ENCODE measurements around the gene TGM1. TPM values are rescaled to one million over a fixed set of nuclear protein-coding genes. Genes with fewer than 3 reads are reported as not detected.

TGM1 gene
- total RNA-seq, 4 donors from 2014 or later: 0.20 TPM; not detected in 3

GRCh38 chr14:24291446-24292117 lies 28.6 kb upstream of the TGM1 start:
- Histone ChIP-seq H3K9me3 (no peaks in the 10 kb centered on the region), H3K4me3 (no peak overlapping the region), H3K4me1 (no peaks in the 10 kb centered on the region), H3K27ac (no peak overlapping the region), H3K36me3 (peaks cover 0 to 31% of the 10 kb centered on the region in 2 donors), H3K27me3 (no peaks in the 10 kb centered on the region)
- no peak for DNase-seq
- no peak for TF ChIP-seq CTCF (IDR thresholded peaks at IDR 0.05 in 4 of 5, conservative IDR thresholded peaks at IDR 0.05 in 1 of 5)
- no peak for TF ChIP-seq POLR2A (IDR thresholded peaks at IDR 0.05)
- no peak for ATAC-seq
- in situ Hi-C loops (cut with MboI; ENCODE audit: low sequenced_read_pairs in 4 of 4): loop anchor here in 1 of 4 donors (10.0 kb wide), 1 partner anchor 47 kb away; the partner anchor contains the start of gene TINF2
- intact Hi-C loops (cut with DNase I; ENCODE audit: low total_unique reads): loop anchor here (10.0 kb wide), 1 partner anchor 127 kb away; the partner anchor contains the start of gene IRF9

- in situ Hi-C loops (cut with MboI; ENCODE audit: low sequenced_read_pairs in 4 of 4) (loop anchor here in 1 of 4 donors (10.0 kb wide), 1 partner anchor 46 kb away; the partner anchor contains the start of gene TINF2), intact Hi-C loops (cut with DNase I; ENCODE audit: low total_unique reads) (loop anchor here (10.0 kb wide), 1 partner anchor 126 kb away; the partner anchor contains the start of gene IRF9)
- Histone ChIP-seq H3K36me3 (peaks cover 0 to 31% of the 10 kb centered on the region in 2 donors), H3K4me3 (no peak overlapping the region), H3K4me1 (no peaks in the 10 kb centered on the region), H3K27me3 (no peaks in the 10 kb centered on the region), H3K27ac (no peak overlapping the region), H3K9me3 (no peaks in the 10 kb centered on the region)
- no peak for ATAC-seq
- TF ChIP-seq CTCF (IDR thresholded peaks at IDR 0.05 in 4 of 5, conservative IDR thresholded peaks at IDR 0.05 in 1 of 5) (no peak), POLR2A (IDR thresholded peaks at IDR 0.05) (no peak)
- no peak for DNase-seq
These were observed 27.8 kb upstream of the TGM1 start for GRCh38 chr14:24290746-24291145.

GRCh38 chr14:24289649-24290280 lies 26.8 kb upstream of the TGM1 start:
- in situ Hi-C loops (cut with MboI; ENCODE audit: low sequenced_read_pairs in 4 of 4): loop anchor here in 1 of 4 donors (10.0 kb wide), 1 partner anchor 45 kb away; the partner anchor contains the start of gene TINF2
- H3K36me3 ChIP-seq: peaks cover 0 to 31% of the 10 kb centered on the region in 2 donors

GRCh38 chr14:24286996-24287395 lies 24.0 kb upstream of the TGM1 start:
- in situ Hi-C loops (cut with MboI; ENCODE audit: low sequenced_read_pairs in 4 of 4): no loop called here
- intact Hi-C loops (cut with DNase I; ENCODE audit: low total_unique reads): no loop called here

More at GRCh38 chr14:24289649-24290280, 26.8 kb upstream of the TGM1 start:
- Histone ChIP-seq H3K27me3 (no peaks in the 10 kb centered on the region), H3K4me3 (no peak overlapping the region), H3K4me1 (no peaks in the 10 kb centered on the region), H3K27ac (no peak overlapping the region), H3K9me3 (no peaks in the 10 kb centered on the region)
- intact Hi-C loops (cut with DNase I; ENCODE audit: low total_unique reads): loop anchor here (10.0 kb wide), 1 partner anchor 125 kb away; the partner anchor contains the start of gene IRF9
- ATAC-seq (no peak), DNase-seq (no peak)
- TF ChIP-seq POLR2A (IDR thresholded peaks at IDR 0.05) (no peak), CTCF (IDR thresholded peaks at IDR 0.05 in 4 of 5, conservative IDR thresholded peaks at IDR 0.05 in 1 of 5) (no peak)

More at GRCh38 chr14:24286996-24287395, 24.0 kb upstream of the TGM1 start:
- Histone ChIP-seq H3K27ac (no peak overlapping the region), H3K27me3 (no peaks in the 10 kb centered on the region), H3K36me3 (peaks cover 0 to 24% of the 10 kb centered on the region in 2 donors), H3K4me1 (no peaks in the 10 kb centered on the region), H3K4me3 (no peak overlapping the region), H3K9me3 (no peaks in the 10 kb centered on the region)
- TF ChIP-seq POLR2A (IDR thresholded peaks at IDR 0.05) (no peak), CTCF (IDR thresholded peaks at IDR 0.05 in 4 of 5, conservative IDR thresholded peaks at IDR 0.05 in 1 of 5) (no peak)
- DNase-seq: no peak
- no peak for ATAC-seq
